ENCODE measurements around the gene ABHD17C.

ABHD17C gene

DNA sequence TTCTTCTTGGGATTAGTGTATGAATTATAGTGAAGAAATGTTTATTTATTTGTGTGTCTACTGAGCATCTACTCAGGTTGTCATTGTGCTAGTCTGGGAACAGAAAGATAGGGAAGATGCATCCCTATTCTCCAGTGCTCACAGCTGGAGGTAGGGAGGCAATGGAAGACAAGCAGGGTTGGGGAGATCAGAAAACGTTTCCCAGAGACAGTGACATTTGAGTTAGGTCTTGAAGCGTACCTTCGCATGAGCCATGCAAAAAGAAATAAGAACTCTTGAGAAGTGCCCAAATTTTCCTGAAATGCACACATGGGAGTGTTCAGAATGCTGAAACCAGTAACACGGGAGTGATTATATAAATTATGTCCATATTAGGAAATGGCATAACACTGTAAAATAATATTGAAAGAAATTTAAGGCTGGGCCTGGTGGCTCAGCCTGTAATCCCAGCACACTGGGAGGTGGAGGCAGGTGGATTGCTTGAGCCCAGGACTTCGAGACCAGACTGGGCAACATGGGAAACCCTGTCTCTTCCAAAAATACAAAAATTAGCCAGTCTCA lies 78.8 kb downstream of the ABHD17C start:
- Histone ChIP-seq H3K9me3 (ENCODE audit: control insufficient read depth, insufficient read depth, low read length) (no peaks in the 10 kb centered on the region), H3K36me3 (ENCODE audit: insufficient read depth, low read length) (no peaks in the 10 kb centered on the region), H3K4me1 (ENCODE audit: insufficient read depth, low read length) (no peaks in the 10 kb centered on the region; the same call in 1 of the 2 replicates), H3K9ac (ENCODE audit: low read depth, low read length) (no peak overlapping the region)

DNA sequence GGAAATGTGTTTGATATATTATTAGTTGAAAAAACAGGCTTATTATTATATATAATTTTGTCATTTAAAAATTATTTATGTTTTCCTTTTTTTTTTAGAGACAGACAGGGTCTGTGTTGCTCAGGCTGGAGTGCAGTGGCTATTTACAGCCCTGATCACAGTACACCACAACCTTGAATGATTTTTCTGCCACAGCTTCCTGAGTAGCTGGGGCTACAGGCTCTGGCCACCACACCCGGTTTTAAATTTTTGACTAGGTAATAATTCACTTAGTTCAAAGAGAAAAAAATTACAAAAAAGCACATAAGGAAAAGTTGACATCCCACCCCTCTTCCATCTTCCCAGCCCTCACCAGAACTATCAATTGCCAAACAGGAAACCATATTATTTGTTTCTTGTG lies 79.4 kb downstream of the ABHD17C start:
- no peaks in the 10 kb centered on the region; the same call in 1 of the 2 replicates for H3K4me1 ChIP-seq (ENCODE audit: insufficient read depth, low read length)
- H3K9me3 ChIP-seq (ENCODE audit: control insufficient read depth, insufficient read depth, low read length): no peaks in the 10 kb centered on the region
- no peaks in the 10 kb centered on the region for H3K36me3 ChIP-seq (ENCODE audit: insufficient read depth, low read length)
- no peak overlapping the region for H3K9ac ChIP-seq (ENCODE audit: low read depth, low read length)

DNA sequence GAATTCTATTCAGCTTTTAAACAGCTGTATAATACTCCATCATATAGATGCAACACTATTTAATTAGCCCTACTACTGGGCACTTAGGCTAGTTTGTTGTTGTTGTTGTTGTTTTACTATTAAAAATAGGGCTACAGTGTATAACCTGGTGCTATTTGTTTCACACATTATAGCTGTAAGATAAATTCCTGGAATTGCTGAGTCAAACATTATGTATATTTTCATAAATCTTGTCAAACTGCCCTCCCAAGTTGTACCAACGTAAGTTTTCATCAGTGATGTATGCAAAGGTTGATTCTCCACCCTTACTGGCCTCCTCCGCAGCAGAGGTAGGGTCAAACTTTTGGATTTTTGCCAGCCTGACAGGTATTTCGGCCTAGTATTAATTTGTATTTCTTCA lies 80.2 kb downstream of the ABHD17C start:
- Histone ChIP-seq H3K4me1 (ENCODE audit: insufficient read depth, low read length) (no peaks in the 10 kb centered on the region; the same call in 1 of the 2 replicates), H3K36me3 (ENCODE audit: insufficient read depth, low read length) (no peaks in the 10 kb centered on the region), H3K9ac (ENCODE audit: low read depth, low read length) (no peak overlapping the region), H3K9me3 (ENCODE audit: control insufficient read depth, insufficient read depth, low read length) (no peaks in the 10 kb centered on the region)

DNA sequence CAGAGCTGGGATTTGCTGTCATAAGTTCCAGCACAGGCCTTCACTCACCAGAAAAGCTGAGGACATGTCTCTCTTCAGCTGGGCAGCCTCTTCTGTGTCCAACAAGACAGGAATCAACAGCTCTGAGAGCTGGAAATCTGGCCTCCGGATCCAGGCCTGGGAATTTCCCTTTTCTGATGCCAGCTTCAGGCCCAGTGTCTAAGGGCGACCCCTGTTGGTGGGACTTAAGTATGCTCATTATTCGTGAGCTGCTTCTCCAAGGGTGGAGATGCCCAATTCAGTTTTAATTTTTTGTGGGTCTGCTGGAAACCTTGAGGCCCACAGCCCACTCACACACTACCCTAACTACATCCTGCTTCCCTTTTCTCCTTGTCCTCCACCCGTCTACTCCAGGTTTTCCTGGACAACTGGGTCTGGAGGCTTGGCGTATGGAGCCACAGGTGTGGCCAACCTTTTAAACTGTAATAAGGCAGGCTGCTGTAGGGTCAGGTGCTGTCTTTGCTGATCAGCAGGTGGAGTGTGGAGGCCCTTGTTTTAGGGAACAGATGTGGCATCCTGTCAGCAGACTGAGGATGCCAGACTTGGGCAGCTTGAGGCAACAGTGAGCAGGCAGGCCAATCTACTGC lies 81.4 kb downstream of the ABHD17C start:
- Histone ChIP-seq H3K9ac (ENCODE audit: low read depth, low read length) (no peak overlapping the region), H3K36me3 (ENCODE audit: insufficient read depth, low read length) (no peaks in the 10 kb centered on the region), H3K9me3 (ENCODE audit: control insufficient read depth, insufficient read depth, low read length) (no peaks in the 10 kb centered on the region), H3K4me1 (ENCODE audit: insufficient read depth, low read length) (no peaks in the 10 kb centered on the region; the same call in 1 of the 2 replicates)

- Histone ChIP-seq H3K4me1 (ENCODE audit: insufficient read depth, low read length) (no peaks in the 10 kb centered on the region; the same call in 1 of the 2 replicates), H3K9me3 (ENCODE audit: control insufficient read depth, insufficient read depth, low read length) (no peaks in the 10 kb centered on the region), H3K36me3 (ENCODE audit: insufficient read depth, low read length) (no peaks in the 10 kb centered on the region), H3K9ac (ENCODE audit: low read depth, low read length) (no peak overlapping the region)
Measured at GRCh38 chr15:80777137-80777536, 82.0 kb downstream of the ABHD17C start.

DNA sequence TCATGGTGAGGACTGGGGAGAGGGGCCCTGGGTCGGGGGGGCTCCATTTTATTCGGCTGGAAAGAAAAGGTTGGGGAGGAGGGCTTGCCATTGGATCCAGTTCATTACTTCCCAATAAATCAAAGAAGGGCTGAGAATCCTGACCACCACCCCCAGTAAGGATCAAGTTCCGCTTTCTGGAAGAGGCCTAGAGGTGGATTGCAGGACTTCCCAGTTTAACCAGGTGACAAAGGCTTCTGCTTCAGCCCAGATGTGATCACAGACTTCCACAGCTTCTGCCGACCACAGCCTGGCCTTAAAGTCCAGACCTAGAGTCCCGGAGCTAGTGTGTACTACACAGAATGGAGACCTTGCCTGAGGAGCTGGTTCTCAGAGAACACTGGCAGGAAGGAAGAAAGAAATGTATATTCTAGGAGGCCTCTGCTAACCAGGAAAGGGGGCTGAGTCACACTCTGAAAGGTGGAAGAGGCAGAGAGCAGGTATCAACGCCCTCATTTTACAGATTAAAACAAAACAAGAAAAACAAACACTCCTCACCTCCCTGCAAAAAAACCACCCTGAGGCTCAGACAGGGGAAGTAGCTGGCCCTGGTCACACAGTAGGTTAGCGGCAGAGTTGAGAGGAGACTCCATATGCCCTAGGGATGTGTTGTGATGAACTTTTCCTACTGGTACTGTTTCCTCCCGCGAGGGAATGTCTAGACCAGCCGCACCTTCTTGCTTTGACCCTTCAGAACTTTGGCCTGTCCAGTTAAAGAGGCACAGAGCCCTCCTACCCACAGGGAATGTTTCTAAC lies 82.9 kb downstream of the ABHD17C start:
- no peak overlapping the region for H3K9ac ChIP-seq (ENCODE audit: low read depth, low read length)

GRCh38 chr15:80778621-80778963 lies 83.5 kb downstream of the ABHD17C start:
- no peaks in the 10 kb centered on the region; the same call in 1 of the 2 replicates for H3K4me1 ChIP-seq (ENCODE audit: insufficient read depth, low read length)
- H3K9me3 ChIP-seq (ENCODE audit: control insufficient read depth, insufficient read depth, low read length): no peaks in the 10 kb centered on the region
- H3K36me3 ChIP-seq (ENCODE audit: insufficient read depth, low read length): no peaks in the 10 kb centered on the region
- H3K9ac ChIP-seq (ENCODE audit: low read depth, low read length): no peak overlapping the region; the same call in 1 of the 2 replicates

More for the DNA sequence above, 82.9 kb downstream of the ABHD17C start:
- Histone ChIP-seq H3K4me1 (ENCODE audit: insufficient read depth, low read length) (no peaks in the 10 kb centered on the region; the same call in 1 of the 2 replicates), H3K36me3 (ENCODE audit: insufficient read depth, low read length) (no peaks in the 10 kb centered on the region), H3K9me3 (ENCODE audit: control insufficient read depth, insufficient read depth, low read length) (no peaks in the 10 kb centered on the region)

GRCh38 chr15:80778964-80779657 lies 84.0 kb downstream of the ABHD17C start, which contains the start of gene CEMIP:
CEMIP (plus strand) TSS chr15:80779370; CDS start chr15:80873880, 94,510 bp downstream.
- Histone ChIP-seq H3K9ac (ENCODE audit: low read depth, low read length) (peak within 1 kb of the TSS; percentile 45; the same call in 1 of the 2 replicates), H3K36me3 (ENCODE audit: insufficient read depth, low read length) (no peaks in the 10 kb centered on the region), H3K4me1 (ENCODE audit: insufficient read depth, low read length) (no peaks in the 10 kb centered on the region; the same call in 1 of the 2 replicates), H3K9me3 (ENCODE audit: control insufficient read depth, insufficient read depth, low read length) (no peaks in the 10 kb centered on the region)

GRCh38 chr15:80779658-80780415 lies 84.7 kb downstream of the ABHD17C start:
- peak overlapping the region; percentile 45; the same call in 1 of the 2 replicates for H3K9ac ChIP-seq (ENCODE audit: low read depth, low read length)
- H3K36me3 ChIP-seq (ENCODE audit: insufficient read depth, low read length): no peaks in the 10 kb centered on the region

DNA sequence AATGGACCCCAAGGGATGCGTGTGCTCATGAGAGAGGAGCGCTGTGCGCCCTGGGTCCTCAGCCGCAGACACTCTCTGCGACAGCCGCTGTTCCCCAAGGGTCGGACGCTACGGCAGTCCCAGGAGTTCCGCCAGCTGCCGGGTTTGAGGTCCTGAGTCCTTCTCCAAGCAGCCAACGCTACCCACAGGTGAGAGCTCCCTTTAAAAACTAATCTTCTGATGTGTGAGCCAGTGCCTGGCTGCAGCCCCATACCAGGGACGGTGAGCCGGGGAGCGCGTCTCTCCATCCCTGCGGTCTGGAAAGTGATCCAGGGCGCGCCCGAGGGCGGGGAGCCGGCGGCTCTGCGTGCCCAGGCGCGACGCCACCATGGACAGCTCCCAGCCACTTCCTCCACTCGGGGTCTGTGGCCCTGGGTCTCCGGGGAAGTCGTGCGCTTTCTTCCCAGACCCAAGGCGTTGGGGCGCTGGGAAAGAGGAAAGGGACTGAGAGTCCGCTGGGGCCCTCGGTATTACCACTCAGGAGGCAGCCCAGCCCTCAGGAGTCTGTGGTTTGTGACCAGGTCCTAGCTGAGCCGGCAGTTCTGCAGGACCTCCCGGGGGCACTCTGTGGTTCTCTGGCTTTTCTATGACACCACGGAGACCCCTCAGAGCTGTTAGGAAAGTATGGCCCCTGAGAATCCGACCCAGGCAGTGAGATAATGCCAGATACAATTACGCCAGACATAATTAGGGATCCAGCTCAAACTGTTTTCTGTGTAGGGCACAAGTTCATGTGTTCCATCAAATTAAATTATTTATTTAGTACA lies 85.5 kb downstream of the ABHD17C start:
- H3K4me1 ChIP-seq (ENCODE audit: insufficient read depth, low read length): no peaks in the 10 kb centered on the region; the same call in 1 of the 2 replicates
- no peaks in the 10 kb centered on the region for H3K36me3 ChIP-seq (ENCODE audit: insufficient read depth, low read length)
- H3K9ac ChIP-seq (ENCODE audit: low read depth, low read length): peak overlapping the region; percentile 45; the same call in 1 of the 2 replicates
- H3K9me3 ChIP-seq (ENCODE audit: control insufficient read depth, insufficient read depth, low read length): no peaks in the 10 kb centered on the region

More at GRCh38 chr15:80779658-80780415, 84.7 kb downstream of the ABHD17C start:
- no peaks in the 10 kb centered on the region; the same call in 1 of the 2 replicates for H3K4me1 ChIP-seq (ENCODE audit: insufficient read depth, low read length)
- H3K9me3 ChIP-seq (ENCODE audit: control insufficient read depth, insufficient read depth, low read length): no peaks in the 10 kb centered on the region

- no peaks in the 10 kb centered on the region; the same call in 1 of the 2 replicates for H3K4me1 ChIP-seq (ENCODE audit: insufficient read depth, low read length)
- no peak overlapping the region for H3K9ac ChIP-seq (ENCODE audit: low read depth, low read length)
- no peaks in the 10 kb centered on the region for H3K9me3 ChIP-seq (ENCODE audit: control insufficient read depth, insufficient read depth, low read length)
- no peaks in the 10 kb centered on the region for H3K36me3 ChIP-seq (ENCODE audit: insufficient read depth, low read length)
Measured at GRCh38 chr15:80783260-80783659, 88.2 kb downstream of the ABHD17C start.

DNA sequence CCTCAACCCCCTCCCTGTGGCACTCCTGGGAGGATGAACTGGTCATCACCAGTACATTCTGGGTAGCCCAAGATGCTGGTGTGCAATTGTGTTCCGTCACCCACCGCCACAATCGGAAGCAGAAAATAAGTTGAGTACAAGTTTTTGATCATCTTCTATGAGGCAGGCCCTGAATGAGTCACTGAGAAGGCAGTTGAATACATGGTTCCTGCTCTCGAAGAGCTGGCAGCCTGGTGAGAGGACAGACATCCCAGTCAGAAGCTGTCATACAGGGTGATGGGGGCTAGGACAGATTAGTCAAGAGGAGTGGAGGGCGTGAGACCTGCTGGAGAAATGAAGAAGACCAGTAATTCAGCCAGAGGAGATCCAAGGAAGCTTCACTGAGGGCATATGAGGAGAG lies 90.2 kb downstream of the ABHD17C start:
- Histone ChIP-seq H3K4me1 (ENCODE audit: insufficient read depth, low read length) (no peaks in the 10 kb centered on the region; the same call in 1 of the 2 replicates), H3K9ac (ENCODE audit: low read depth, low read length) (no peak overlapping the region), H3K9me3 (ENCODE audit: control insufficient read depth, insufficient read depth, low read length) (no peaks in the 10 kb centered on the region), H3K36me3 (ENCODE audit: insufficient read depth, low read length) (no peaks in the 10 kb centered on the region)

GRCh38 chr15:80785811-80786354 lies 90.8 kb downstream of the ABHD17C start:
- Histone ChIP-seq H3K4me1 (ENCODE audit: insufficient read depth, low read length) (no peaks in the 10 kb centered on the region; the same call in 1 of the 2 replicates), H3K9ac (ENCODE audit: low read depth, low read length) (no peak overlapping the region), H3K9me3 (ENCODE audit: control insufficient read depth, insufficient read depth, low read length) (no peaks in the 10 kb centered on the region), H3K36me3 (ENCODE audit: insufficient read depth, low read length) (no peaks in the 10 kb centered on the region)
